Mesothelial cell of epicardium (in vitro differentiated cells): ENCODE results near the gene NCCRP1. TPM values are rescaled to one million over a fixed set of nuclear protein-coding genes. Genes with fewer than 3 reads are reported as not detected.
"Not testable (repeated sequence)": the region's sequence is repeated elsewhere in the genome, so short reads cannot be mapped to it uniquely, and the experiment has no call there.

Experiments
- DNase-seq, 2 experiments: peaks; one replicate each; pipeline ENCODE4 v3.0.0; 2021; ENCODE audit warnings: low spot score in 2 of 2; ENCODE audit not compliant: unreplicated experiment in 2 of 2
- H3K27ac Mint-ChIP-seq: 2 replicates; pipeline ENCODE4 v1.8.0; 2021; ENCODE audit warnings: mixed read lengths
- H3K27me3 Mint-ChIP-seq: 2 replicates; pipeline ENCODE4 v1.8.0; 2021; ENCODE audit warnings: low read depth, mixed read lengths
- H3K36me3 Mint-ChIP-seq: 2 replicates; pipeline ENCODE4 v1.8.0; 2021; ENCODE audit warnings: mixed read lengths
- H3K4me1 Mint-ChIP-seq: 2 replicates; pipeline ENCODE4 v1.8.0; 2021; ENCODE audit warnings: mixed read lengths
- H3K4me3 Mint-ChIP-seq: 2 replicates; pipeline ENCODE4 v1.8.0; 2021; ENCODE audit warnings: mild to moderate bottlenecking, moderate library complexity, mixed read lengths
- H3K9me3 Mint-ChIP-seq: 2 replicates; pipeline ENCODE4 v1.8.0; 2021; ENCODE audit warnings: mixed read lengths
- CTCF ChIP-seq: fragments of 200-600 bp; sonication (generic); IDR thresholded peaks from one replicate; pipeline ENCODE4 v1.5.0; 2021; ENCODE audit warnings: antibody characterized with exemption; ENCODE audit not compliant: unreplicated experiment
- total RNA-seq: library from RNA; stranded (reverse); gene quantifications from 3 replicates; pipeline ENCODE4 v1.2.1, GENCODE V29; 2021

The NCCRP1 gene
- total RNA-seq, 1 donor from 2014 or later = 11.7 TPM

DNA sequence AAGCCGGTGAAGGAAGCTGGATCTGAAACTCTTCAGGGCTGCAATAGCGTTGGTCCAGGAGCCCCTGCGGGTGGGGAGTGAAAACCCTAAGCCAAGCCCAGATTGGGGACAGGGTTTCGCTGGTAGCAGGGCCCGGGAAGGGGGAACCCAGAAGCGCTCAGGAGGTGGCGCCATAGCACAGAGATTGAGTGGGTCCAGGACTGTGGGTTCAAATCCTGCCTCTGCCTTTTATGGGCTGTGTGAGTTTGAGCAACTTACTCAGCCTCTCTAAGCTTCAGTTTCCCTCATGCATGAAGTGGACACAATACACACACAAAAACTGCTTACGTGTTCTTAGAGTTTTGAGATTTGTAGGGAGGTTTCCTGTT is 15.6 kb downstream of the NCCRP1 start:
- H3K27ac Mint-ChIP-seq = no peak overlapping the region
- DNase-seq = no peak
- no peaks in the 10 kb centered on the region for H3K4me1 Mint-ChIP-seq
- TF ChIP-seq CTCF = no peak
- H3K27me3 Mint-ChIP-seq = peaks cover 16% of the 10 kb centered on the region
- no peak overlapping the region for H3K4me3 Mint-ChIP-seq
- peaks cover 9% of the 10 kb centered on the region for H3K9me3 Mint-ChIP-seq
- H3K36me3 Mint-ChIP-seq = peaks cover 3% of the 10 kb centered on the region

DNA sequence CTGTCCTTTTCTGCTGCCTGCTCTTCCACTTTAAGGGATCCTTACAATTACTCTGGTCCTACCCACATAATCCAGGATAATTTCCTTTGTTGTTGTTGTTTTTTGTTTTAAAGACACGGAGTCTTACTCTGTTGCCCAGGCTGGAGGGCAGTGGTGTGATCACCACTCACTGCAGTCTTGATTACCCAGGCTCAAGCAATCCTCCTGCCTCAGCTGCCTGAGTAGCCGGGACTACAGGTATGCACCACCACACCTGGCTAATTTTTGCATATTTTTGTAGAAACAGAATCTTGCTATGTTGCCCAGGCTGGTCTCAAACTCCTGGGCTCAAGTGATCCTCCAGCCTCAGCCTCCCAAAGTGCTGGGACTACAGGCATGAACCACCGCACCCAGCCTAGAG is 18.6 kb downstream of the NCCRP1 start:
- H3K27ac Mint-ChIP-seq, H3K4me3 Mint-ChIP-seq, H3K9me3 Mint-ChIP-seq, DNase-seq, H3K36me3 Mint-ChIP-seq, H3K4me1 Mint-ChIP-seq: not testable (repeated sequence)
- H3K27me3 Mint-ChIP-seq = peaks cover 20% of the 10 kb centered on the region

DNA sequence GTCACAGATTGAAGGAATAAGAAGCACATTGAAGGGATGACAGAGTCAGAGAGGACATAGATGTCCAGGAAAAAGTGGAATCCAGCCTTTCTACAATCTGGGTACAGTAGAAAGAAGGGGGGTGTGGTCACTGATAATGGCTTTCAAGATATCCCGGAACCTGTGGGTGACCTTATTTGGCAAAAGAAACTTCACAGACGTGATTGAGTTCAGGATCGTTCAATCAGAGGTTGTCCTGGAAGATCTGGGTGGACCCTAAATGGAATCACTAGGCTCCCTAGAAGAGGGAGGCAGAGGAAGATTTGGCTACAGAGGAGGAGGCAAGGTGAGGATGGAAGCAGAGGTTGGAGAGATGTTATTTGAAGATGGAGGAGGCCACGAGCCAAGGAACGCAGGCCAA is 20.3 kb downstream of the NCCRP1 start:
- H3K9me3 Mint-ChIP-seq = peaks cover 9% of the 10 kb centered on the region
- no peaks in the 10 kb centered on the region for H3K4me1 Mint-ChIP-seq
- H3K27ac Mint-ChIP-seq = no peak overlapping the region
- H3K27me3 Mint-ChIP-seq = peaks cover 36% of the 10 kb centered on the region
- H3K4me3 Mint-ChIP-seq = no peak overlapping the region
- DNase-seq = no peak
- TF ChIP-seq CTCF = no peak
- H3K36me3 Mint-ChIP-seq = peaks cover 3% of the 10 kb centered on the region

GRCh38 chr19:39218230-39219007 is 21.7 kb downstream of the NCCRP1 start:
- peaks cover 42% of the 10 kb centered on the region for H3K27me3 Mint-ChIP-seq
- no peak for TF ChIP-seq CTCF
- DNase-seq = no peak
- H3K4me1 Mint-ChIP-seq = no peaks in the 10 kb centered on the region
- peaks cover 3% of the 10 kb centered on the region for H3K36me3 Mint-ChIP-seq
- H3K4me3 Mint-ChIP-seq = no peak overlapping the region
- peaks cover 9% of the 10 kb centered on the region for H3K9me3 Mint-ChIP-seq
- H3K27ac Mint-ChIP-seq = no peak overlapping the region

DNA sequence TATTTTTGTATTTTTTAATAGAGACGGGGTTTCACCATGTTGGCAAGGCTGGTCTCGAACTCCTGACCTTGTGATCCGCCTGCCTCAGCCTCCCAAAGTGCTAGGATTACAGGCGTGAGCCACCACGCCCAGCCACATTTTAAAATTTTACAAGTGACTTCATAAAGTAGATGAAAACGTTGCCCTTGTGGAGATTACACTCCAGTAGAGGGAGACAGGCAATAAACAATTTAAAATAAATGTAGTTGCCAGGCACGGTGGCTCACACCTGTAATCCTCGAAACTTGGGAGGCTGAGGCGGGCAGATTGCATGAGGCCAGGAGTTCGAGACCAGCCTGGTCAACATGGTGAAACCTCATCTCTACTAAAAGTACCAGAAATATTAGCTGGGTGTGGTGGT is 22.3 kb downstream of the NCCRP1 start:
- H3K36me3 Mint-ChIP-seq, H3K4me3 Mint-ChIP-seq, DNase-seq, H3K4me1 Mint-ChIP-seq, H3K27ac Mint-ChIP-seq: not testable (repeated sequence)
- Mint-ChIP-seq H3K9me3 (peaks cover 12% of the 10 kb centered on the region), H3K27me3 (peaks cover 45% of the 10 kb centered on the region)

- Mint-ChIP-seq H3K9me3 (peaks cover 3% of the 10 kb centered on the region), H3K27me3 (peaks cover 67% of the 10 kb centered on the region), H3K4me3 (no peak overlapping the region), H3K36me3 (no peaks in the 10 kb centered on the region), H3K27ac (no peak overlapping the region), H3K4me1 (no peaks in the 10 kb centered on the region)
- TF ChIP-seq CTCF = no peak
- DNase-seq = peak in 1 of 2 experiments; percentile 53
Measured at GRCh38 chr19:39223703-39224279, 27.0 kb downstream of the NCCRP1 start.
